Mammary microvascular endothelial cell (primary cell): ENCODE measurements around the gene PFN2. TPM values are rescaled to one million over a fixed set of nuclear protein-coding genes. Genes with fewer than 3 reads are reported as not detected.

Experiments used
- total RNA-seq: library from RNA; depleted of rRNA; stranded (reverse); fragments of >200 nt; gene quantifications from 2 replicates; pipeline ENCODE4 v1.2.3, GENCODE V29; 2015

The PFN2 gene
- total RNA-seq = 6.8 and 10.8 TPM in 2 replicates

GRCh38 chr3:149970716-149971402 lies at the start of gene PFN2:
Gene PFN2, minus strand, starts transcription at chr3:149970895. Its CDS starts 39 bp downstream, at chr3:149970856.

Other genes with a start within 250 kb of the PFN2 start
- 21.8 and 24.6 TPM in 2 replicates for gene COMMD2, start 218.4 kb downstream of the PFN2 start, total RNA-seq
- gene ANKUB1, start 178.3 kb downstream of the PFN2 start, total RNA-seq = not detected in 2 replicates
- gene RNF13, start 157.7 kb downstream of the PFN2 start, total RNA-seq = 25.1 and 31.6 TPM in 2 replicates